IMR-90 (cell line): ENCODE results near the gene ATG7. TPM values are rescaled to one million over a fixed set of nuclear protein-coding genes. Genes with fewer than 3 reads are reported as not detected.

ENCODE experiments used
- ATAC-seq: fragments of 200-7000 bp; cut with Tn5 transposase; 2 replicates; pipeline ENCODE4 v1.9.1; 2020; ENCODE audit warnings: low read depth, mild to moderate bottlenecking, moderate library complexity
- BruUV-seq: library from RNA; stranded (reverse); fragments of 400-500 nt; replicated peaks from 2 replicates; lab custom pipeline; 2021; lab: Mats Ljungman, UMichigan
- CTCF ChIA-PET: fragments of 300-600 bp; formaldehyde crosslinking; extraction: SDS; loops from one replicate; lab custom pipeline; 2021; ENCODE audit warnings: antibody characterized with exemption; lab: Yijun Ruan, JAX
- POLR2A ChIA-PET: fragments of 300-600 bp; sonication (Branson Sonifier 250); formaldehyde crosslinking; loops from one replicate; lab custom pipeline; 2022; ENCODE audit warnings: antibody characterized with exemption; ENCODE audit not compliant: unreplicated experiment; lab: Charles Lee
- DNase-seq: peaks from one replicate; pipeline ENCODE4 v3.0.0; 2013
- H2AFZ ChIP-seq: replicated peaks from 2 replicates; pipeline ENCODE3; 2013; ENCODE audit warnings: low read length, mild to moderate bottlenecking; ENCODE audit not compliant: poor library complexity
- H2AK5ac ChIP-seq: 2 replicates; pipeline ENCODE4 v1.6.1; 2013; ENCODE audit warnings: low read depth, low read length, inconsistent platforms
- H2AK9ac ChIP-seq: replicated peaks from 2 replicates; pipeline ENCODE3; 2013; ENCODE audit warnings: mild to moderate bottlenecking, low read depth, low read length, moderate library complexity; ENCODE audit not compliant: poor library complexity
- H2BK120ac ChIP-seq: 2 replicates; pipeline ENCODE4 v1.6.1; 2013; ENCODE audit warnings: low read depth, low read length, inconsistent platforms
- H2BK15ac ChIP-seq: 3 replicates; pipeline ENCODE4 v1.6.1; 2013; ENCODE audit warnings: low read depth, low read length, inconsistent platforms
- H2BK20ac ChIP-seq: 2 replicates; pipeline ENCODE4 v1.6.1; 2013; ENCODE audit warnings: low read depth, mild to moderate bottlenecking, inconsistent platforms, low read length, moderate library complexity
- H2BK5ac ChIP-seq: 2 replicates; pipeline ENCODE4 v1.6.1; 2013; ENCODE audit warnings: mild to moderate bottlenecking, low read depth, low read length, inconsistent platforms; ENCODE audit not compliant: poor library complexity, severe bottlenecking
- H3K14ac ChIP-seq: replicated peaks from 2 replicates; pipeline ENCODE4 v1.6.1; 2013; ENCODE audit warnings: low read depth, low read length, inconsistent platforms
- H3K18ac ChIP-seq: 2 replicates; pipeline ENCODE4 v1.6.1; 2013; ENCODE audit warnings: low read depth, low read length, control low read depth
- H3K23ac ChIP-seq: 2 replicates; pipeline ENCODE4 v1.6.1; 2013; ENCODE audit warnings: low read depth, low read length, inconsistent platforms
- H3K27ac ChIP-seq: 2 replicates; pipeline ENCODE4 v1.5.1; 2013; ENCODE audit warnings: mild to moderate bottlenecking, control low read depth, low read length; ENCODE audit not compliant: insufficient read depth
- H3K27me3 ChIP-seq: 2 replicates; pipeline ENCODE4 v1.6.1; 2013; ENCODE audit warnings: low read length; ENCODE audit not compliant: control insufficient read depth, insufficient read depth
- H3K36me3 ChIP-seq: 2 replicates; pipeline ENCODE4 v1.6.1; 2013; ENCODE audit warnings: low read length, mixed read lengths; ENCODE audit not compliant: control insufficient read depth, insufficient read depth
- H3K4ac ChIP-seq: 2 replicates; pipeline ENCODE4 v1.6.1; 2013; ENCODE audit warnings: low read depth, low read length, inconsistent platforms
- H3K4me1 ChIP-seq: 2 replicates; pipeline ENCODE4 v1.6.1; 2013; ENCODE audit warnings: low read length, mixed read lengths; ENCODE audit not compliant: control insufficient read depth, insufficient read depth
- H3K4me2 ChIP-seq: 2 replicates; pipeline ENCODE4 v1.6.1; 2013; ENCODE audit warnings: low read depth, mild to moderate bottlenecking, control low read depth, low read length, moderate library complexity
- H3K4me3 ChIP-seq: 2 replicates; pipeline ENCODE4 v1.5.1; 2013; ENCODE audit warnings: low read depth, mild to moderate bottlenecking, control low read depth, low read length, moderate library complexity; ENCODE audit not compliant: insufficient read depth
- H3K56ac ChIP-seq: 2 replicates; pipeline ENCODE4 v1.6.1; 2013; ENCODE audit warnings: low read length, inconsistent platforms; ENCODE audit not compliant: insufficient read depth; ENCODE audit errors: extremely low read depth
- H3K79me1 ChIP-seq, 2 experiments: 2 replicates each; pipeline ENCODE4 v1.6.1; 2013; ENCODE audit warnings: low read length in 2 of 2, inconsistent platforms in 1 of 2, low read depth in 1 of 2
- H3K9ac ChIP-seq: 2 replicates; pipeline ENCODE4 v1.6.1; 2013; ENCODE audit warnings: low read depth, low read length, control low read depth
- H3K9me1 ChIP-seq: 2 replicates; pipeline ENCODE4 v1.6.1; 2013; ENCODE audit warnings: low read length, inconsistent platforms; ENCODE audit not compliant: insufficient read depth
- H3K9me3 ChIP-seq: 2 replicates; pipeline ENCODE4 v1.6.1; 2013; ENCODE audit warnings: low read length; ENCODE audit not compliant: control insufficient read depth, insufficient read depth
- H4K20me1 ChIP-seq: 2 replicates; pipeline ENCODE4 v1.6.1; 2013; ENCODE audit warnings: low read length, inconsistent platforms; ENCODE audit not compliant: insufficient read depth
- H4K5ac ChIP-seq: 2 replicates; pipeline ENCODE4 v1.6.1; 2013; ENCODE audit warnings: mild to moderate bottlenecking, low read depth, low read length, control low read depth
- H4K8ac ChIP-seq, 2 experiments: 2 replicates each; pipeline ENCODE4 v1.6.1; 2013; ENCODE audit warnings: low read depth in 2 of 2, low read length in 2 of 2, control low read depth in 1 of 2, inconsistent platforms in 1 of 2
- H4K91ac ChIP-seq: 2 replicates; pipeline ENCODE4 v1.6.1; 2013; ENCODE audit warnings: low read depth, low read length, inconsistent platforms; ENCODE audit not compliant: insufficient read depth
- BHLHE40 ChIP-seq: fragments of 150-350 bp; IDR thresholded peaks from 2 replicates; pipeline ENCODE4 v1.6.1; 2016; ENCODE audit warnings: mild to moderate bottlenecking, low read depth, low read length
- CEBPB ChIP-seq: IDR thresholded peaks from 2 replicates; pipeline ENCODE4 v1.6.1; 2012; ENCODE audit warnings: low read depth, low read length, improper control_type of control experiment
- CHD1 ChIP-seq: IDR thresholded peaks from 2 replicates; pipeline ENCODE4 v1.6.1; 2012; ENCODE audit warnings: low read depth, low read length, improper control_type of control experiment
- FOS ChIP-seq: fragments of 150-350 bp; IDR thresholded peaks from 2 replicates; pipeline ENCODE4 v1.6.1; 2016; ENCODE audit warnings: low read depth, low read length
- MAFK ChIP-seq: IDR thresholded peaks from 2 replicates; pipeline ENCODE4 v1.6.1; 2012; ENCODE audit warnings: low read depth, low read length, improper control_type of control experiment
- MAZ ChIP-seq: IDR thresholded peaks from 2 replicates; pipeline ENCODE4 v1.6.1; 2012; ENCODE audit warnings: low read depth, mild to moderate bottlenecking, low read length, improper control_type of control experiment, moderate library complexity, borderline replicate concordance
- MXI1 ChIP-seq: IDR thresholded peaks from 2 replicates; pipeline ENCODE4 v1.6.1; 2012; ENCODE audit warnings: low read depth, mild to moderate bottlenecking, low read length, moderate library complexity, borderline replicate concordance
- NFE2L2 ChIP-seq: fragments of 150-350 bp; IDR thresholded peaks from 2 replicates; pipeline ENCODE4 v1.6.1; 2016; ENCODE audit warnings: low read depth, mild to moderate bottlenecking, low read length
- POLR2A ChIP-seq: IDR thresholded peaks from 2 replicates; pipeline ENCODE4 v1.6.1; 2012; ENCODE audit warnings: mild to moderate bottlenecking, low read depth, low read length
- RAD21 ChIP-seq: IDR thresholded peaks from 2 replicates; pipeline ENCODE4 v1.6.1; 2012; ENCODE audit warnings: low read length, improper control_type of control experiment
- RCOR1 ChIP-seq: IDR thresholded peaks from 2 replicates; pipeline ENCODE4 v1.6.1; 2012; ENCODE audit warnings: mild to moderate bottlenecking, low read length, improper control_type of control experiment; ENCODE audit not compliant: insufficient replicate concordance
- RFX5 ChIP-seq: IDR thresholded peaks from 2 replicates; pipeline ENCODE4 v1.8.0; 2012; ENCODE audit warnings: low read depth, mild to moderate bottlenecking, low read length, moderate library complexity
- SMC3 ChIP-seq: fragments of 150-350 bp; IDR thresholded peaks from 2 replicates; pipeline ENCODE4 v1.6.1; 2016; ENCODE audit warnings: low read depth, mild to moderate bottlenecking, antibody characterized with exemption, low read length, moderate library complexity
- USF2 ChIP-seq: fragments of 150-350 bp; IDR thresholded peaks from 2 replicates; pipeline ENCODE4 v1.6.1; 2017; ENCODE audit warnings: mild to moderate bottlenecking, antibody characterized with exemption, low read length, low read depth
- WGBS, 2 experiments: methylation state at CpG; one replicate each; pipeline versions ENCODE4 v1.1.5 to v1.1.7; 2013; ENCODE audit warnings: missing lambda C conversion rate in 2 of 2; ENCODE audit not compliant: insufficient read length in 1 of 2; ENCODE audit errors: extremely low coverage in 2 of 2; 5-methylcytosine and 5-hydroxymethylcytosine counted together
- dilution Hi-C: fragments of 300-500 bp; cut with HindIII; formaldehyde crosslinking; loops from one replicate; pipeline ENCODE4 v1.14.3; 2018; ENCODE audit warnings: low sequenced_read_pairs; ENCODE audit not compliant: unreplicated experiment
- in situ Hi-C: fragments of 300-500 bp; cut with MboI; formaldehyde crosslinking; loops from 3 replicates; pipeline ENCODE4 v1.14.3; 2019; ENCODE audit warnings: low sequenced_read_pairs, inconsistent platforms, mixed read lengths
- intact Hi-C: fragments of 100-400 bp; cut with micrococcal nuclease; formaldehyde crosslinking; loops from 2 replicates; pipeline ENCODE4 v1.10.0; 2022
- polyA plus RNA-seq, 3 experiments: library from polyadenylated mRNA; depleted of rRNA; stranded (reverse); fragments of >200 nt; gene quantifications; 2 replicates each; pipeline ENCODE4 v1.2.3, GENCODE V29; 2012; ENCODE audit warnings: low replicate concordance in 1 of 3
- total RNA-seq: library from RNA; depleted of rRNA; stranded (reverse); fragments of >200 nt; gene quantifications from 2 replicates; pipeline ENCODE4 v1.2.3, GENCODE V29; 2012
- TF ChIP-seq, protein P1 (sequence below): fragments of 150-350 bp; IDR thresholded peaks from 2 replicates; pipeline ENCODE4 v1.6.1; 2016; ENCODE audit warnings: low read depth, mild to moderate bottlenecking, low read length, moderate library complexity, borderline replicate concordance
- TF ChIP-seq, protein P2 (sequence below): conservative IDR thresholded peaks from 2 replicates; pipeline ENCODE4 v1.5.1; 2012; ENCODE audit warnings: mild to moderate bottlenecking, low read depth, low read length, improper control_type of control experiment

Gene ATG7
- total and polyA plus RNA-seq, 2 of the 4 experiments (the other 2 are of a cell fraction), result 15.6 to 51.4 TPM

- H4K20me1 ChIP-seq, result peaks cover 3% of the 10 kb centered on the region; the same call in 1 of the 2 replicates
- dilution Hi-C loops, result no loop called here
Observed at GRCh38 chr3:11240496-11240895, 31.7 kb upstream of the ATG7 start.

More at GRCh38 chr3:11240496-11240895, 31.7 kb upstream of the ATG7 start:
- no peak overlapping the region for H3K4me3 ChIP-seq
- WGBS, 2 experiments, result no CpG with 5 or more reads among the region's 1 CpG
- no peak overlapping the region for H3K27ac ChIP-seq
- H3K36me3 ChIP-seq, result no peaks in the 10 kb centered on the region; the same call in 1 of the 2 replicates
- no peak overlapping the region for H3K9ac ChIP-seq
- H3K18ac ChIP-seq, result no peak overlapping the region
- H3K27me3 ChIP-seq, result no peaks in the 10 kb centered on the region
- H3K4me2 ChIP-seq, result no peak overlapping the region
- in situ Hi-C loops (no loop called here), intact Hi-C loops (no loop called here)
- 0 out of 2 replicates have a peak overlapping the region, but pooled peaks have one; percentile 20 for H2AK5ac ChIP-seq
- no peak overlapping the region for H2BK15ac ChIP-seq
- no peak overlapping the region for H3K56ac ChIP-seq
- H3K79me1 ChIP-seq, result peaks cover 22 to 54% of the 10 kb centered on the region in 2 experiments
- H3K23ac ChIP-seq, result no peak overlapping the region
- H2AFZ ChIP-seq, result no peak overlapping the region
- H2AK9ac ChIP-seq, result no peak overlapping the region
- H3K4me1 ChIP-seq, result peaks cover 5% of the 10 kb centered on the region
- no peak for DNase-seq
- H3K9me3 ChIP-seq, result no peaks in the 10 kb centered on the region; the same call in 1 of the 2 replicates
- CTCF ChIA-PET, result interaction anchor here (0.5 kb wide), 1 partner anchor 44 kb away, joined by 3 read pairs; no protein-coding TSS in a partner anchor
- H3K14ac ChIP-seq, result no peak overlapping the region
- H4K5ac ChIP-seq, result no peak overlapping the region
- H3K9me1 ChIP-seq, result peaks cover 17% of the 10 kb centered on the region
- H2BK120ac ChIP-seq, result peak overlapping the region; percentile 45; the same call in 1 of the 2 replicates
- BruUV-seq, result no TSS peak
- H3K4ac ChIP-seq, result no peak overlapping the region; the same call in 1 of the 2 replicates
- no peak overlapping the region for H4K8ac ChIP-seq
- H4K91ac ChIP-seq, result no peak overlapping the region
- POLR2A ChIA-PET, result no interaction called here
- H2BK20ac ChIP-seq, result 0 out of 2 replicates have a peak overlapping the region, but pooled peaks have one; percentile 14
- no peak for TF ChIP-seq FOS
- TF ChIP-seq BHLHE40, result no peak
- no peak for TF ChIP-seq MAZ
- TF ChIP-seq SMC3, result no peak
- TF ChIP-seq CHD1, result no peak
- no peak for TF ChIP-seq RFX5
- no peak for TF ChIP-seq RAD21
- no peak for TF ChIP-seq NFE2L2
- TF ChIP-seq, protein P1, sequence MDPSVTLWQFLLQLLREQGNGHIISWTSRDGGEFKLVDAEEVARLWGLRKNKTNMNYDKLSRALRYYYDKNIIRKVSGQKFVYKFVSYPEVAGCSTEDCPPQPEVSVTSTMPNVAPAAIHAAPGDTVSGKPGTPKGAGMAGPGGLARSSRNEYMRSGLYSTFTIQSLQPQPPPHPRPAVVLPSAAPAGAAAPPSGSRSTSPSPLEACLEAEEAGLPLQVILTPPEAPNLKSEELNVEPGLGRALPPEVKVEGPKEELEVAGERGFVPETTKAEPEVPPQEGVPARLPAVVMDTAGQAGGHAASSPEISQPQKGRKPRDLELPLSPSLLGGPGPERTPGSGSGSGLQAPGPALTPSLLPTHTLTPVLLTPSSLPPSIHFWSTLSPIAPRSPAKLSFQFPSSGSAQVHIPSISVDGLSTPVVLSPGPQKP, result no peak
- TF ChIP-seq MXI1, result no peak
- no peak for TF ChIP-seq CEBPB
- TF ChIP-seq POLR2A, result no peak
- TF ChIP-seq MAFK, result no peak
- TF ChIP-seq USF2, result no peak
- TF ChIP-seq RCOR1, result no peak
- TF ChIP-seq, protein P2, sequence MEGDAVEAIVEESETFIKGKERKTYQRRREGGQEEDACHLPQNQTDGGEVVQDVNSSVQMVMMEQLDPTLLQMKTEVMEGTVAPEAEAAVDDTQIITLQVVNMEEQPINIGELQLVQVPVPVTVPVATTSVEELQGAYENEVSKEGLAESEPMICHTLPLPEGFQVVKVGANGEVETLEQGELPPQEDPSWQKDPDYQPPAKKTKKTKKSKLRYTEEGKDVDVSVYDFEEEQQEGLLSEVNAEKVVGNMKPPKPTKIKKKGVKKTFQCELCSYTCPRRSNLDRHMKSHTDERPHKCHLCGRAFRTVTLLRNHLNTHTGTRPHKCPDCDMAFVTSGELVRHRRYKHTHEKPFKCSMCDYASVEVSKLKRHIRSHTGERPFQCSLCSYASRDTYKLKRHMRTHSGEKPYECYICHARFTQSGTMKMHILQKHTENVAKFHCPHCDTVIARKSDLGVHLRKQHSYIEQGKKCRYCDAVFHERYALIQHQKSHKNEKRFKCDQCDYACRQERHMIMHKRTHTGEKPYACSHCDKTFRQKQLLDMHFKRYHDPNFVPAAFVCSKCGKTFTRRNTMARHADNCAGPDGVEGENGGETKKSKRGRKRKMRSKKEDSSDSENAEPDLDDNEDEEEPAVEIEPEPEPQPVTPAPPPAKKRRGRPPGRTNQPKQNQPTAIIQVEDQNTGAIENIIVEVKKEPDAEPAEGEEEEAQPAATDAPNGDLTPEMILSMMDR, result no peak
- no peak for ATAC-seq
- H2BK5ac ChIP-seq, result no peak overlapping the region
